GM13976 (cell line): ENCODE measurements around the gene RNF208.

Experiments
- DNase-seq: peaks from one replicate; pipeline ENCODE4 v3.0.0; 2012; ENCODE audit warnings: low spot score
- CTCF ChIP-seq: IDR thresholded peaks from 2 replicates; pipeline ENCODE4 v1.5.1; 2012; ENCODE audit warnings: borderline replicate concordance, mild to moderate bottlenecking; ENCODE audit not compliant: insufficient read depth; ENCODE audit errors: extremely low read depth, missing control alignments, control extremely low read depth
- in situ Hi-C: fragments of 300-500 bp; cut with MboI; formaldehyde crosslinking; loops from one replicate; pipeline ENCODE4 v1.12.0; 2022; ENCODE audit warnings: low sequenced_read_pairs, mixed read lengths, inconsistent platforms; ENCODE audit not compliant: unreplicated experiment

The RNF208 gene

DNA sequence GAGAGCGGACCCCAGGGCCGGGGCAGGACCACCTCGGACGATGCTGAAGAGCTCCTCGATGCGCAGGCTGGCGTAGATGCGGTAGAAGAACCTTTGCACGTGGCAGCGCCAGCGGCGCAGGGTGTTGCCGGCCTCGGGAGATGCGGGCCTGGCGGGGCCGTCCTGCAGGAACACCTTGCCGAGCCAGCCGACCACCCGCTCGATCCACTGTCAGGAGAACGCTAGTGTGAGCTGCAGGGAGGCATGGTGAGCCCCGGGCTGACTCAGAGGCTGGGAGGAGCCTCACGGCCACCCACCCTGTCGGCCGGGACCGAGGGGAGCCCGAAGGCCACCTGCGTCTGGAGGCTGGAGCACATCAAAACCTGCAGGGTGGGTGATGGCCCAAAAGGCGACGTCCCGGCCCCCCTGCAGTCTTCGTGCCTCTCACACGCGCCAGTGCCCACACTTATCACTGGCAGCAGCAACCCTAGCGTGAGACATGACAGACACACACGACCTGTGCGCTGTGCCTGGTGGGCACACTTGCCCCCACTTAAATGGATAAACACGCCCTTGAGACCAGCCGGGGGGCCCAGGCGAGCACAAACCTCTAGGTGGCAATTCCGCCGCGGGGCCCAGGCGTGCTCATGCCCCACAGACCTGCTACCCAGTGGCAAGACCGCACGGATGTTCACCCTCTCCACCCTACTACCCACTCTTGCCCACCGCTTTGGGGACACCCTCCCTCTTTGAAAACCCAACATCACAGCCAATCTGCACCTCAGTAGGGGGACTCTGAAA is 37.0 kb downstream of the RNF208 start:
- DNase-seq, result no peak
- no peak for TF ChIP-seq CTCF
- in situ Hi-C loops, result no loop called here

GRCh38 chr9:137183980-137184595 is 38.0 kb downstream of the RNF208 start:
- no peak for TF ChIP-seq CTCF
- in situ Hi-C loops, result no loop called here
- no peak for DNase-seq

- DNase-seq, result no peak
- in situ Hi-C loops, result no loop called here
- no peak for TF ChIP-seq CTCF
Measured at GRCh38 chr9:137182836-137183235, 39.2 kb downstream of the RNF208 start.

GRCh38 chr9:137181680-137182079 is 40.4 kb downstream of the RNF208 start:
- in situ Hi-C loops, result no loop called here
- TF ChIP-seq CTCF, result no peak
- no peak for DNase-seq

GRCh38 chr9:137180491-137180890 is 41.5 kb downstream of the RNF208 start:
- no peak for DNase-seq
- no peak for TF ChIP-seq CTCF
- in situ Hi-C loops, result no loop called here

DNA sequence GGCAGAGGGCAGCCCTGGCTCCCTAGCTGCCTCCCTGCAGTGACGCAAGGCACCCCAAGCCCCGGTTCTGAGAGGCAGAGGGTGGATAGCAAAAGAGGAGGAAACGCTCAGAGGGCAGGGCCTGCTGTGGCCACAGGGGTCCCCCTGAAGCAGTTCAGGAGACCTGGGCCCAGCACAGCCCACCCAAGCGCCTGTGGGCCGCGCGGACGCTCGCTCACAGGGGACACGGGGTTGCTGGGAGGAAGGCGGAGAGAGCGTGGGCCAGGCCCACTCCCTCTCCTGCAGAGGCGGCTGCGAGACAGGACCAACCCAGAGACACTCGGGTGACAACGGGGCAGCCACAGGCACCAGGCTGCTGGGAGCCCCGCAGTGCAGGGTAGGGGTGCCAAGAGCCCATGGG is 42.3 kb downstream of the RNF208 start:
- in situ Hi-C loops, result no loop called here
- no peak for DNase-seq
- TF ChIP-seq CTCF, result no peak
